ENCODE measurements around the gene SLC24A3.

The SLC24A3 gene

DNA sequence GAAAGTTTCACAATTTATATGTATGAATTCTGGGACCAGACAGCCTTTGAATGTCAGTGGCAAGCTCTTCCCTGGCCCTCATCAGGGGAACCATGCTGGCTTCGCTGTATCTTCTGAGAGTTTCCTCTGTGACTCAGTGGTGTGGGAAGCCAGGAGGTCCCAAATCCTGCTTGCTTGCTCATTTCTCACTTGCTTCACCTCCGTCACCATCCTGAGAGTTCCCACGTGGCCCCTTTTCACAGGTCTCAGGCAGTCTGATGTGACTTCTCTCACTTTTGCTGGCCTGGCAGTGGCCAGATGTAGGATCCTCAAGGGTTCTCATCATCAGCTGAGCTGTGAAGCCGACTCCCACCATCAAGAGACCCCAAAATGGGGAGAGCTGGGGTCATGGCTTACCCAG lies 517.2 kb downstream of the SLC24A3 start:
- H3K4me1 Mint-ChIP-seq (ENCODE audit: low read depth) = no peaks in the 10 kb centered on the region
- no peaks in the 10 kb centered on the region for H3K9me3 Mint-ChIP-seq
- no peak overlapping the region for H3K4me3 Mint-ChIP-seq
- H3K27me3 Mint-ChIP-seq (ENCODE audit: low read depth) = no peaks in the 10 kb centered on the region
- DNase-seq (ENCODE audit: low spot score) = no peak
- H3K27ac Mint-ChIP-seq = no peak overlapping the region
- H3K36me3 Mint-ChIP-seq (ENCODE audit: low read depth) = no peaks in the 10 kb centered on the region

DNA sequence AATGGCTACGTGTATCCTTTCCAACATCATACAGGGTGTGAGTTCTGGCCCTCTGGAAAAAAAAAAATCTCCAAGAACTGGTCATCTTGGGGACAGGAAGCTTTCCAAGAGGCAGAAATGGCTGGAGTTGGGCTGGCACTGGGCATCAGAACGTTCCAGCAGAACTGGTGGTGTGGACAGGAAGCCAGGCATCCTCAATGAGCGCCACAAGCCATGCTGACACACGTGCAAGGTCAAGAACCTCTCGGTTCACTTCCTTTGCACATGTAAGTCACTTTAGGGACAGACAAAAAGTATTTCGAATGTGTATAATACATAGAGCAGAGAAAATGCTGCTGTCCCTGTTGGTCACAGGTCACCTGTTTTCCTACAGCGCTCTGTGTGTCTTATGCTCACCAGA lies 518.3 kb downstream of the SLC24A3 start:
- no peak for DNase-seq (ENCODE audit: low spot score)
- H3K9me3 Mint-ChIP-seq = no peaks in the 10 kb centered on the region
- H3K4me3 Mint-ChIP-seq = no peak overlapping the region
- H3K27me3 Mint-ChIP-seq (ENCODE audit: low read depth) = no peaks in the 10 kb centered on the region
- peaks cover 3% of the 10 kb centered on the region for H3K4me1 Mint-ChIP-seq (ENCODE audit: low read depth)
- H3K27ac Mint-ChIP-seq = no peak overlapping the region
- no peaks in the 10 kb centered on the region for H3K36me3 Mint-ChIP-seq (ENCODE audit: low read depth)

DNA sequence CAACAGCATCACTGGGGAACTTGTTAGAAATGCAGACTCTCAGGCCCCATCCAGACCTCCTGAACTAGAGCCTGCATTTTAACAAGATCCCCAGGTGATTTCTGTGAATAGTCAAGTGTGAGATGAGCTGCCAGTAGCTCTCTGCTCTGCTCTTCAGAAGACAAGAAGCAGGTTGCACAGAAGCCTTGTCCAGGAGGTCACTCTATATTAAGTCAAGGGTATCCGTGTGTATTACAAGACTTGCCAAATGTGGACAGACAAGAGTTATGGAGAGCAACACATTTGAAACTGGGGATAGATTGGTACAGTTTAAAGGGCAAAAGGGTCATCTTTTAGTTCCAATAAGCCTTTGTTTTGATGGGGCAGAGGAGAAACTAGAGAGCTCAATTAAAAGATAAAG lies 522.4 kb downstream of the SLC24A3 start:
- Mint-ChIP-seq H3K4me1 (ENCODE audit: low read depth) (peaks cover 5% of the 10 kb centered on the region), H3K36me3 (ENCODE audit: low read depth) (no peaks in the 10 kb centered on the region), H3K27ac (no peak overlapping the region), H3K9me3 (no peaks in the 10 kb centered on the region), H3K4me3 (no peak overlapping the region), H3K27me3 (ENCODE audit: low read depth) (no peaks in the 10 kb centered on the region)
- no peak for DNase-seq (ENCODE audit: low spot score)

DNA sequence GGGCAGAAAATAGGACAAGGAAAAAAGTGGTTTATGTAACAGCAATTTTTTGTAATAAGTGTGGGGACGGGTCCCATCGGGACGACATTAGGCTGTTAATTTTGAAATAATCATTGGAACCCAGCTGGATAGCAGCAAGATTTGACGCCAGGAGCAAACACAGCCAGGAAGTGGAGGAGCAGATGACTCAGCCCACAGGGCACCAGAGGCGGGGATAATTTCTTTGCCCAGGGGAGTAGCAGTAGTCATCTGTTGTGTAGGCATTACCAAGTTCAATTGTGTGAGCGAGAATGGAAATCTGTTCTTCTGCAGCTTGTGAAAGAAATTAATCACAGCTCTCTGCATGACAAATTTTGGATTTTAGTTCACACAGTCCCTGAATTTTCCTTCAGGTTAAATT lies 523.0 kb downstream of the SLC24A3 start:
- no peak overlapping the region for H3K27ac Mint-ChIP-seq
- no peaks in the 10 kb centered on the region for H3K27me3 Mint-ChIP-seq (ENCODE audit: low read depth)
- H3K9me3 Mint-ChIP-seq = no peaks in the 10 kb centered on the region
- H3K4me1 Mint-ChIP-seq (ENCODE audit: low read depth) = peaks cover 5% of the 10 kb centered on the region
- no peak for DNase-seq (ENCODE audit: low spot score)
- no peaks in the 10 kb centered on the region for H3K36me3 Mint-ChIP-seq (ENCODE audit: low read depth)
- H3K4me3 Mint-ChIP-seq = no peak overlapping the region

DNA sequence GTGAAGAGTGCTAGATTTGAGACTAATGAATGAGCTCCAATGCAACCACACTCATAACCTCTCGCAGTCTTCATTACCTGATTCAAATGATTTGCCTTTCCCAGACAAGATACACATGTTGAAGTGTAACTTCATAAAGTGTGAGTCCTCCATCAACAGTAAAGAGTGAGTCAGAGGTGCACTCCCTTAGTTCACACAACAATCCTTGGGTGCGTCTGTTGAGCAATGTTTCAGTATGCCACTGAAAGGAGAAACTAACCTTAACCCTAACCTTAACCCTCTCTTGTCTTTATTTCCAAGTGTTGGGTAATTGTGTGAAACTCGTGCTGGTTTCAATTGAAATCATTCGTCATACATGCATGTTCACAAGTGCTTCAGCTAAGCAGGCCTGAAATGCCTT lies 524.6 kb downstream of the SLC24A3 start:
- DNase-seq (ENCODE audit: low spot score) = peak; percentile 17
- no peak overlapping the region for H3K27ac Mint-ChIP-seq

DNA sequence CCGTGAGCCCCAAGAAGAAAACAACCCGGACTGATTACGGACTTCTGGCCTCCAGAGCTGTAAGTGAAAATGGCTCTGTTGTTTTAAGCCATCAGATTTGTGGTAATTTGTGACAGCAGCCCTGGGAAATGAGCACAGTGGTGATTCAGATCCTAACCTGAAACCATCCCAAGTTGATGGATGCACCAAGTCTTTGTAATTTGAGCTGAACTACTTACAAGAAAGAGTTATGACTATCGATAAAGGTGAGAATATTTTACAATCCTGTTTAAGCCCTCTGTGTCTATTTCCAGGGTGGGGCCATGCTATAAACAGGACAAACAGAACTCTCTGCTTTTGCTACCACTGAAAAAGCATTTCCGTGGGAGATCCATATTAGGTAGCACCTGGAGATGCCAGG lies 526.5 kb downstream of the SLC24A3 start:
- Mint-ChIP-seq H3K27ac (no peak overlapping the region), H3K27me3 (ENCODE audit: low read depth) (no peaks in the 10 kb centered on the region), H3K9me3 (no peaks in the 10 kb centered on the region), H3K4me3 (no peak overlapping the region), H3K4me1 (ENCODE audit: low read depth) (peaks cover 5% of the 10 kb centered on the region), H3K36me3 (ENCODE audit: low read depth) (no peaks in the 10 kb centered on the region)
- DNase-seq (ENCODE audit: low spot score) = no peak

More for the DNA sequence above, 524.6 kb downstream of the SLC24A3 start:
- H3K27me3 Mint-ChIP-seq (ENCODE audit: low read depth) = no peaks in the 10 kb centered on the region
- no peak overlapping the region for H3K4me3 Mint-ChIP-seq
- H3K9me3 Mint-ChIP-seq = no peaks in the 10 kb centered on the region
- no peaks in the 10 kb centered on the region for H3K36me3 Mint-ChIP-seq (ENCODE audit: low read depth)
- peaks cover 5% of the 10 kb centered on the region for H3K4me1 Mint-ChIP-seq (ENCODE audit: low read depth)

DNA sequence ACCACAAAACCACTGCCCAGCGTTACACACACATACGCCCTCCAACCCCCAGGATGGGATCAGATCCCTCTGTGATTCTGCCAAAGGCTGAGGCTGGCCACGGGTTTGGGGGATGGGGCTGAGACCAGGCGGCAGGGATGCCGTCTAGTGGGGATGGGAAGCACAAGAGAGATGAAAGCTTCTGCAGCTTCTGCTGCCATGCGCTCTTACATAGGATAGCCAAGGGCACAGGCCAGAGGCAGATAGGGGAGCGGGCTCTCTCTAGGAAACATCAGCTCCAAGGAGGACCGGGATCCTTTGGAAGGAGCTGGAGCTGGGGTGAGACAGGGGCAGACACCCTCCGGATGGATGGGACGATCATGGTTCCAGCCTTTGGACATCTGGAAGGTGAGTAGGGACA lies 526.9 kb downstream of the SLC24A3 start:
- no peak overlapping the region for H3K4me3 Mint-ChIP-seq
- H3K4me1 Mint-ChIP-seq (ENCODE audit: low read depth) = peaks cover 5% of the 10 kb centered on the region
- no peaks in the 10 kb centered on the region for H3K9me3 Mint-ChIP-seq
- no peak for DNase-seq (ENCODE audit: low spot score)
- H3K27me3 Mint-ChIP-seq (ENCODE audit: low read depth) = no peaks in the 10 kb centered on the region
- H3K36me3 Mint-ChIP-seq (ENCODE audit: low read depth) = no peaks in the 10 kb centered on the region
- no peak overlapping the region for H3K27ac Mint-ChIP-seq

DNA sequence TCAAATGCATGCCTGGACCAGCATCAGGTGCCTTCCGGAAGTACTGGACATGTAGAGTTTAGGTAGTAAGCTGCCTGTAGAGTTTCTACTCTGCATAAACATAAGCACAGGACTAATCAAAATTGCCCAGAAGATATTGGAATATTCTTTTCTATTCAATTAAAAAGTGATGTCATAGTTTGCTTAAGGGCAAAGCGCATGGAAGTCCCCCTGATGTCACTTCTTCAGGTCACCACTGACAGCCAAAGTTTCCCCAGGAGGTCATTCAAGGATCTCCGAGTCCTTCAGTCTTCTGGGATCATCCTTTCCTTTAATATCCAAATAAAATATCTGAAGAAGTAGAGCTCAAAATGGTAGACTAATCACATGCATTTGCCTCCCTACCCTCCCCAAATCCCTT lies 528.1 kb downstream of the SLC24A3 start:
- no peaks in the 10 kb centered on the region for H3K9me3 Mint-ChIP-seq
- H3K27me3 Mint-ChIP-seq (ENCODE audit: low read depth) = no peaks in the 10 kb centered on the region
- no peak for DNase-seq (ENCODE audit: low spot score)
- no peak overlapping the region for H3K4me3 Mint-ChIP-seq
- no peak overlapping the region for H3K27ac Mint-ChIP-seq
- no peaks in the 10 kb centered on the region for H3K36me3 Mint-ChIP-seq (ENCODE audit: low read depth)
- H3K4me1 Mint-ChIP-seq (ENCODE audit: low read depth) = peaks cover 1% of the 10 kb centered on the region

DNA sequence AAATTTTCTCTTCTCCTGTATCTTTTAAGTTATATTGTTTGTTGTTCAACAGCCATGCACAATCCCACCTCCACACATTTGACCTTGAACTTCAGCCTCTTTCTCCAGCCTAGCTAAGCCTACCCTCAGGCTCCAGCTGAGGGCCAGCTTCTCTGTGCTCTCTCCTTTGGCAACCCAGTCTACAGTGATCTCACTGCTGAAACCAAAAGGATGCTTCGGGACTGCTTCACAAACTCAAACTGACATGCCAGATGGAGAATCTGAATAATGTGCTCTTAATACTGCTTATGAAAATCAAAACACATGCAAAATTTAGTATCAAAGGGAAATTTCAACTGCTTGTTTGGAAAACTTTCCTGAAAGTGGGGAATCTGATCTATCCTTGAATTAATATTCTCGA lies 529.5 kb downstream of the SLC24A3 start:
- Mint-ChIP-seq H3K27me3 (ENCODE audit: low read depth) (no peaks in the 10 kb centered on the region), H3K36me3 (ENCODE audit: low read depth) (no peaks in the 10 kb centered on the region), H3K9me3 (peaks cover 3% of the 10 kb centered on the region), H3K27ac (no peak overlapping the region), H3K4me3 (no peak overlapping the region), H3K4me1 (ENCODE audit: low read depth) (peaks cover under 1% of the 10 kb centered on the region)
- no peak for DNase-seq (ENCODE audit: low spot score)

DNA sequence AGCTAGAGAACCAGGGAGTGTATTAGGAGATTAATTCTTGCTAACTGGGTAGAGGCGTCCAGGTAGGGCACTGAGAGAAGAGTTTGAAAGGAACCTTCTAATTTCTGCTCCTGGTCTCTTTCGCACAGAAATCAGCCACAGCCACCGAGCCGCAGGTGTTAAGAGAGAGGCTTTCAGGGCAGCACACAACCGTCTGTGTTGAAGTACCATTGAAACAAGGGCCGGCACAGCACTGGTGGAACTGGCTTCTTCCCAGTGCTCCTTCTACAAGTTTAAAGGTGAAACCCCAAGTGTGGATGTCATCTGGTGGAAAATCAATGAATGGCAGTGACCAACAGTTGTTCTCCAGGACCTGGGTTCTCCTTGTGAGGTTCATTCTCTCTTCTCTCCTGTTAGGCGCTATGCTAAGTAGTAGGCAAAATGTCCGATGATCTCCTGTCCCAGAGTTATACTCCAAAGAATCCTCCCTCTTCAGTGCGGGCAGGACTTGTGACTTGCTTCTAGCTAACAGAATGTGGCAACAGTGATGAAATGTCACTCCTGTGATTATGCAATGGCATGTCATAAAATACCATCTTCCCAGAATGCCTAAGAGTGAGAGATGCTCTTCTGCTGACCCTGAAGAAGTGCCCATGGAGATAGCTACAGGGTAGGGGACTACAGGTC lies 530.7 kb downstream of the SLC24A3 start:
- H3K9me3 Mint-ChIP-seq = peaks cover 3% of the 10 kb centered on the region
- no peaks in the 10 kb centered on the region for H3K4me1 Mint-ChIP-seq (ENCODE audit: low read depth)
- H3K36me3 Mint-ChIP-seq (ENCODE audit: low read depth) = no peaks in the 10 kb centered on the region
- H3K4me3 Mint-ChIP-seq = no peak overlapping the region
- no peak for DNase-seq (ENCODE audit: low spot score)
- H3K27ac Mint-ChIP-seq = no peak overlapping the region
- H3K27me3 Mint-ChIP-seq (ENCODE audit: low read depth) = no peaks in the 10 kb centered on the region

DNA sequence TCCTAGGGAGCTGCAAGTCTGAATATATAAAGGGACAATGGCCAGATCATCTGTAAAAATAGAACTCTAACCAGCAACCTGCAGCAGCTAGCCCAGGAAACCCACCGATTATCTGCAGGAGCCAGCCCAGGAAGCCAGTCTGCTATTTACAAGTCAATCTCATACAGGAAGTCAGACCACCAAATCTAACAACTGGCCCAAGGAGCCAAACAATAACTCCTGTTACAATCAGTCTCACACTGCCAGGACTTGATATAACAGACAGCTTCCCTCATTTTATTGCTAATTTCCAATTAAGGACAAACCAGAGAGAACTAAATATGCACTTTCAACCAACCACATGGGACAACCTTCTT lies 531.2 kb downstream of the SLC24A3 start:
- Mint-ChIP-seq H3K36me3 (ENCODE audit: low read depth) (no peaks in the 10 kb centered on the region), H3K4me1 (ENCODE audit: low read depth) (no peaks in the 10 kb centered on the region), H3K27ac (no peak overlapping the region), H3K27me3 (ENCODE audit: low read depth) (no peaks in the 10 kb centered on the region), H3K9me3 (peaks cover 3% of the 10 kb centered on the region), H3K4me3 (no peak overlapping the region)
- no peak for DNase-seq (ENCODE audit: low spot score)

DNA sequence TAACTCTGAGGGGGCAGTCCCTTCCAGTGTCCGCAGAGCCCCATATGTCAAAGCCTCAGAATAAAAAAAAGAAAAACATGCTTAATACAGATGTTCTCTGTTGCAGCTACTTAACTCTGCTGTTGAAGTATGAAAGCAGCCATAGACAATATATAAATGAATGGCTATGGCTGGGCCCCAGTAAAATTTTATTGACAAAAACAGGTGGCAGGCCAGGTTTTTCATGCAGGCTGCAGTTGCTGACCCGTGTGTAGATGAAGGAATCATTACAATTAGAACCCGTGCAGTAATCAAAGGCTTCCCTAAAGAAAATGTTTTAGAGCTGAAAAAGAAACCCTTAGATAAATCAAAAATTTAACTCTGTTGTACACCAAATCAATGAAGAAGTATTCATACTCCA lies 532.7 kb downstream of the SLC24A3 start:
- Mint-ChIP-seq H3K27me3 (ENCODE audit: low read depth) (no peaks in the 10 kb centered on the region), H3K36me3 (ENCODE audit: low read depth) (no peaks in the 10 kb centered on the region), H3K4me1 (ENCODE audit: low read depth) (no peaks in the 10 kb centered on the region), H3K9me3 (peaks cover 3% of the 10 kb centered on the region), H3K4me3 (no peak overlapping the region), H3K27ac (no peak overlapping the region)
- DNase-seq (ENCODE audit: low spot score) = no peak

DNA sequence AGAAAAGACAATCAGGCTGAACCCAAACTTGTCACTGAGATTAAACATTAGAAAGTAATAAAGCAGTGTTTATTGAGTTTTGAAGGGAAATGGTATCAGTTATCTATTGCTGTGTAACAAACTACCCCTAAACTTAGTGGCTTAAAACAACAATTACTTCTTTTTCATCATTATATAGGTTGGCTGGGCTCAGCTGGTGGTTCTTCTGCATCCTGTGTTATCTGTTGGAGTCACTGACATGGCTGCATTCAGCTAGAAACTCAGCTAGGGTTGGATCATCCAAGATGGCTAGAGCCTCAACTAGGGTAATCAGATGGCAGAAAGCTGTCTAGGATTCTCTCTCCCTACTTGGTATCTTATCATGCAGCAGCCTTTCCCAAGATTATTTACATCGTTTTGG lies 533.1 kb downstream of the SLC24A3 start:
- Mint-ChIP-seq H3K27me3 (ENCODE audit: low read depth) (no peaks in the 10 kb centered on the region), H3K36me3 (ENCODE audit: low read depth) (no peaks in the 10 kb centered on the region), H3K4me1 (ENCODE audit: low read depth) (no peaks in the 10 kb centered on the region), H3K4me3 (no peak overlapping the region), H3K27ac (no peak overlapping the region), H3K9me3 (peaks cover 3% of the 10 kb centered on the region)
- no peak for DNase-seq (ENCODE audit: low spot score)

DNA sequence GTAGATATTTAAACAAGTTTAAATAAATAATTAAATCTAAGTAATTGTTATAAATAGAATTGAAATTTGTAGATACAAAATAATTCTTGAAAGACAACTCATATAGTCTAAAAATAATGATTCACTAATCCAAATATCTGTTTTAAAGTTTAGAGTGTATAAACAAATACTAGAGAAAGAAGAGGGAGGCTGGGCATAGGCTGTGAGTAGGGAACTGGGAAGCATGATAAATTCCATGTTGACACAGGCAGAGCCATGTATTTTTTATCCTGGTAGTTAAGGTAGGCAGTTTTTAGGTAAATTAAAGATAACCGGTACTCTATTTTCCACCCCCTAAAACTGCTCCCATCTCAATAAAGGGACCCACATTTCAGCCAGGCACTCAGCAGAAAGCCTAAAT lies 534.0 kb downstream of the SLC24A3 start:
- H3K27ac Mint-ChIP-seq = no peak overlapping the region
- no peaks in the 10 kb centered on the region for H3K4me1 Mint-ChIP-seq (ENCODE audit: low read depth)
- no peaks in the 10 kb centered on the region for H3K36me3 Mint-ChIP-seq (ENCODE audit: low read depth)

DNA sequence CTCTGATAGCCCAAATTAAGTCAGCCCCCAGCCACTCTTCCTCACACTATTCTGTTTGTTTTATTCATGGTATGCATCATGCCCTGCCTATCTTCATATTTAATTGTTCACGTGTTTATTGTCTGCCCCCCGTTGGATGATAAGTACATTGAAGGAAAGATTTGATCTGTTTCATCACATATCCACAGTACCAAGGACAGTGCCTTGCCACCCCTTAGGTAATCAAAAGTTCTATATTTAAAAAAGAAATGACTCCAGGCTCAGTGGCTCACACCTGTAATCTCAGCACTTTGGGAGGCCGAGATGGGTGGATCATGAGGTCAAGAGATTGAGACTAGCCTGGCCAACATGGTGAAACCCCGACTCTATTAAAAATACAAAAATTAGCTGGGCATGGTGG lies 535.5 kb downstream of the SLC24A3 start:
- no peak overlapping the region for H3K4me3 Mint-ChIP-seq
- no peak overlapping the region for H3K27ac Mint-ChIP-seq
- H3K9me3 Mint-ChIP-seq = peaks cover 3% of the 10 kb centered on the region
- H3K36me3 Mint-ChIP-seq (ENCODE audit: low read depth) = no peaks in the 10 kb centered on the region
- no peak for DNase-seq (ENCODE audit: low spot score)
- no peaks in the 10 kb centered on the region for H3K4me1 Mint-ChIP-seq (ENCODE audit: low read depth)
- H3K27me3 Mint-ChIP-seq (ENCODE audit: low read depth) = no peaks in the 10 kb centered on the region

More for the DNA sequence above, 534.0 kb downstream of the SLC24A3 start:
- Mint-ChIP-seq H3K9me3 (peaks cover 3% of the 10 kb centered on the region), H3K27me3 (ENCODE audit: low read depth) (no peaks in the 10 kb centered on the region), H3K4me3 (no peak overlapping the region)
- no peak for DNase-seq (ENCODE audit: low spot score)
